ENCODE results near the gene BRD2. TPM values are rescaled to one million over a fixed set of nuclear protein-coding genes. Genes with fewer than 3 reads are reported as not detected.

Gene BRD2
- total RNA-seq, 4 donors from 2014 or later: 62.5 to 108 (median 86.6) TPM

GRCh38 chr6:32952817-32953739, 15.3 kb upstream of the BRD2 start, which contains the start of gene HLA-DMA:
Gene HLA-DMA, minus strand, starts transcription at chr6:32953097. Its CDS starts 61 bp downstream, at chr6:32953036.
- Histone ChIP-seq H3K4me1 (peaks cover 6 to 8% of the 10 kb centered on the region in 2 donors), H3K27ac (peak within 1 kb of the TSS; percentile 68 to 85 (median 75)), H3K36me3 (no peaks in the 10 kb centered on the region), H3K27me3 (no peaks in the 10 kb centered on the region), H3K4me3 (peak within 1 kb of the TSS; percentile 3 to 44 (median 22)), H3K9me3 (no peaks in the 10 kb centered on the region)
- in situ Hi-C loops (cut with MboI; ENCODE audit: low sequenced_read_pairs in 4 of 4): loop anchor here in 3 of 4 donors (25.0 kb wide), 3 partner anchors 459 to 991 kb away; partner anchors contain the start of genes AGER (in 3 of the 3), AGPAT1 (in 3 of the 3), GPSM3 (in 3 of the 3) and PBX2 (in 3 of the 3)
- TF ChIP-seq, protein P1, sequence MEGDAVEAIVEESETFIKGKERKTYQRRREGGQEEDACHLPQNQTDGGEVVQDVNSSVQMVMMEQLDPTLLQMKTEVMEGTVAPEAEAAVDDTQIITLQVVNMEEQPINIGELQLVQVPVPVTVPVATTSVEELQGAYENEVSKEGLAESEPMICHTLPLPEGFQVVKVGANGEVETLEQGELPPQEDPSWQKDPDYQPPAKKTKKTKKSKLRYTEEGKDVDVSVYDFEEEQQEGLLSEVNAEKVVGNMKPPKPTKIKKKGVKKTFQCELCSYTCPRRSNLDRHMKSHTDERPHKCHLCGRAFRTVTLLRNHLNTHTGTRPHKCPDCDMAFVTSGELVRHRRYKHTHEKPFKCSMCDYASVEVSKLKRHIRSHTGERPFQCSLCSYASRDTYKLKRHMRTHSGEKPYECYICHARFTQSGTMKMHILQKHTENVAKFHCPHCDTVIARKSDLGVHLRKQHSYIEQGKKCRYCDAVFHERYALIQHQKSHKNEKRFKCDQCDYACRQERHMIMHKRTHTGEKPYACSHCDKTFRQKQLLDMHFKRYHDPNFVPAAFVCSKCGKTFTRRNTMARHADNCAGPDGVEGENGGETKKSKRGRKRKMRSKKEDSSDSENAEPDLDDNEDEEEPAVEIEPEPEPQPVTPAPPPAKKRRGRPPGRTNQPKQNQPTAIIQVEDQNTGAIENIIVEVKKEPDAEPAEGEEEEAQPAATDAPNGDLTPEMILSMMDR (IDR thresholded peaks at IDR 0.05 in 4 of 5, conservative IDR thresholded peaks at IDR 0.05 in 1 of 5): peak; percentile 81 to 87 (median 84)
- peak; percentile 48 to 72 for TF ChIP-seq POLR2A (IDR thresholded peaks at IDR 0.05)
- DNase-seq (peak; percentile 81 to 94), ATAC-seq (peak; percentile 99 to 100)
- intact Hi-C loops (cut with DNase I; ENCODE audit: low total_unique reads): loop anchor here (1.0 to 2.0 kb wide), 5 partner anchors 15 to 67 kb away; partner anchors contain the start of gene BRD2

GRCh38 chr6:32953775-32954174, 14.6 kb upstream of the BRD2 start:
- Histone ChIP-seq H3K36me3 (no peaks in the 10 kb centered on the region), H3K9me3 (no peaks in the 10 kb centered on the region), H3K4me3 (no peak overlapping the region), H3K27ac (peak overlapping the region in 3 of 4 donors; percentile 68 to 85 (median 74)), H3K27me3 (no peaks in the 10 kb centered on the region), H3K4me1 (peaks cover 6 to 8% of the 10 kb centered on the region in 2 donors)
- no peak for DNase-seq
- intact Hi-C loops (cut with DNase I; ENCODE audit: low total_unique reads) (loop anchor here (1.0 to 2.0 kb wide), 4 partner anchors 15 to 59 kb away; partner anchors contain the start of gene BRD2), in situ Hi-C loops (cut with MboI; ENCODE audit: low sequenced_read_pairs in 4 of 4) (loop anchor here in 3 of 4 donors (25.0 kb wide), 3 partner anchors 459 to 991 kb away; partner anchors contain the start of genes AGER (in 3 of the 3), AGPAT1 (in 3 of the 3), GPSM3 (in 3 of the 3) and PBX2 (in 3 of the 3))
- no peak for ATAC-seq
- TF ChIP-seq POLR2A (IDR thresholded peaks at IDR 0.05): no peak
- TF ChIP-seq, protein P1 (IDR thresholded peaks at IDR 0.05 in 4 of 5, conservative IDR thresholded peaks at IDR 0.05 in 1 of 5): no peak

DNA sequence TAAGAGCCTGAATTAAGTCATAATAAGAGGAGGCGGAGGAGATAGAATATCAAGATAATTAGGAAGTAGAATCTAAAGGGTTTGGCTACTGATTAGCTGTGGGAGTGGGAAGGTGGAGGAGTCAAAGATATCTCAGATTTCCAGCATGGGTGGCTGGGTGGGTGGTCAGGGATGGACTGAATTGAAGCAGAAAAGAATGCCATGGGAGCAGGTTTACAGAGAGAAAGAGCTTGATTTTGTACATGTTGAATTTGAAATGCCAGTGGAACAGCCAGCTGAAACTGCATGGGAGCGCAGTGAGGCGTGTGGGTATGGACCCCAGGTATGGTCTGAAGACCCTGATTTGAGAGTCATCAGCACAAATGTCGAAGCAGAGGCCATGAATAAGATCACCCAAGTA, 14.1 kb upstream of the BRD2 start:
- no peak for TF ChIP-seq POLR2A (IDR thresholded peaks at IDR 0.05)
- TF ChIP-seq, protein P1 (IDR thresholded peaks at IDR 0.05 in 4 of 5, conservative IDR thresholded peaks at IDR 0.05 in 1 of 5): no peak
- in situ Hi-C loops (cut with MboI; ENCODE audit: low sequenced_read_pairs in 4 of 4): loop anchor here in 3 of 4 donors (25.0 kb wide), 3 partner anchors 458 to 992 kb away; partner anchors contain the start of genes AGER (in 3 of the 3), AGPAT1 (in 3 of the 3), GPSM3 (in 3 of the 3) and PBX2 (in 3 of the 3)
- intact Hi-C loops (cut with DNase I; ENCODE audit: low total_unique reads): no loop called here
- H3K27ac ChIP-seq: no peak overlapping the region
- H3K27me3 ChIP-seq: no peaks in the 10 kb centered on the region
- ATAC-seq (no peak), DNase-seq (no peak)
- H3K4me1 ChIP-seq: peaks cover 6 to 8% of the 10 kb centered on the region in 2 donors
- no peaks in the 10 kb centered on the region for H3K36me3 ChIP-seq
- no peaks in the 10 kb centered on the region for H3K9me3 ChIP-seq
- H3K4me3 ChIP-seq: no peak overlapping the region

GRCh38 chr6:32954986-32955802, 13.2 kb upstream of the BRD2 start:
- in situ Hi-C loops (cut with MboI; ENCODE audit: low sequenced_read_pairs in 4 of 4): loop anchor here in 3 of 4 donors (25.0 kb wide), 3 partner anchors 457 to 993 kb away; partner anchors contain the start of genes AGER (in 3 of the 3), AGPAT1 (in 3 of the 3), GPSM3 (in 3 of the 3) and PBX2 (in 3 of the 3)
- H3K36me3 ChIP-seq: no peaks in the 10 kb centered on the region
- H3K27ac ChIP-seq: no peak overlapping the region
- no peak for DNase-seq
- H3K27me3 ChIP-seq: no peaks in the 10 kb centered on the region
- no peak for ATAC-seq
- H3K4me3 ChIP-seq: no peak overlapping the region
- H3K9me3 ChIP-seq: no peaks in the 10 kb centered on the region
- peaks cover 6 to 8% of the 10 kb centered on the region in 2 donors for H3K4me1 ChIP-seq
- intact Hi-C loops (cut with DNase I; ENCODE audit: low total_unique reads): no loop called here
- TF ChIP-seq POLR2A (IDR thresholded peaks at IDR 0.05): no peak
- TF ChIP-seq, protein P1 (IDR thresholded peaks at IDR 0.05 in 4 of 5, conservative IDR thresholded peaks at IDR 0.05 in 1 of 5): no peak
